Astrocyte (in vitro differentiated cells and primary cell): ENCODE measurements around the gene NFIA. TPM values are rescaled to one million over a fixed set of nuclear protein-coding genes. Genes with fewer than 3 reads are reported as not detected.

Experiments used
- DNase-seq: peaks from one replicate; pipeline ENCODE4 v3.0.0-alpha.2; 2010; ENCODE audit warnings: low read depth
- FAIRE-seq: peaks from 2 replicates; lab custom pipeline; 2011; peaks lifted over from hg19 to GRCh38; lab: Jason Lieb, UNC
- H2AFZ ChIP-seq: 2 replicates; pipeline ENCODE4 v1.6.0; 2012; ENCODE audit warnings: low read depth, low read length, inconsistent platforms
- H3K27ac ChIP-seq: 2 replicates; pipeline ENCODE4 v1.5.1; 2011; ENCODE audit warnings: low read depth, low read length, inconsistent platforms
- H3K27me3 ChIP-seq: 2 replicates; pipeline ENCODE4 v1.6.0; 2011; ENCODE audit warnings: low read length, inconsistent platforms; ENCODE audit not compliant: insufficient read depth
- H3K36me3 ChIP-seq: 2 replicates; pipeline ENCODE4 v1.5.1; 2011; ENCODE audit warnings: low read length, inconsistent platforms; ENCODE audit not compliant: insufficient read depth
- H3K4me1 ChIP-seq: 2 replicates; pipeline ENCODE4 v1.5.1; 2011; ENCODE audit warnings: low read length, inconsistent platforms; ENCODE audit not compliant: insufficient read depth
- H3K4me2 ChIP-seq: 2 replicates; pipeline ENCODE4 v1.6.0; 2012; ENCODE audit warnings: low read length, inconsistent platforms
- H3K4me3 ChIP-seq: 2 replicates; pipeline ENCODE4 v1.5.1; 2011; ENCODE audit warnings: low read depth, mild to moderate bottlenecking, low read length, inconsistent platforms; ENCODE audit not compliant: insufficient read depth
- H3K79me2 ChIP-seq: 2 replicates; pipeline ENCODE4 v1.6.0; 2012; ENCODE audit warnings: mild to moderate bottlenecking, low read length, inconsistent platforms; ENCODE audit not compliant: insufficient read depth
- H3K9ac ChIP-seq: 2 replicates; pipeline ENCODE4 v1.6.0; 2012; ENCODE audit warnings: mild to moderate bottlenecking, low read length, inconsistent platforms
- H3K9me3 ChIP-seq: 2 replicates; pipeline ENCODE4 v1.5.1; 2012; ENCODE audit warnings: low read depth, mild to moderate bottlenecking, low read length, inconsistent platforms; ENCODE audit not compliant: insufficient read depth
- H4K20me1 ChIP-seq: 2 replicates; pipeline ENCODE4 v1.6.0; 2012; ENCODE audit warnings: low read length, inconsistent platforms; ENCODE audit not compliant: insufficient read depth
- H3K27ac Mint-ChIP-seq: one replicate; pipeline ENCODE4 v1.8.0; 2021; ENCODE audit warnings: mild to moderate bottlenecking, mixed read lengths; ENCODE audit not compliant: unreplicated experiment
- H3K27me3 Mint-ChIP-seq: one replicate; pipeline ENCODE4 v1.8.0; 2021; ENCODE audit warnings: low read depth, mixed read lengths; ENCODE audit not compliant: unreplicated experiment
- H3K36me3 Mint-ChIP-seq: one replicate; pipeline ENCODE4 v1.8.0; 2021; ENCODE audit warnings: low read depth, mixed read lengths; ENCODE audit not compliant: unreplicated experiment
- H3K4me1 Mint-ChIP-seq: one replicate; pipeline ENCODE4 v1.8.0; 2021; ENCODE audit warnings: low read depth, mixed read lengths; ENCODE audit not compliant: unreplicated experiment
- H3K4me3 Mint-ChIP-seq: one replicate; pipeline ENCODE4 v1.8.0; 2021; ENCODE audit warnings: mild to moderate bottlenecking, moderate library complexity, mixed read lengths; ENCODE audit not compliant: unreplicated experiment
- H3K9me3 Mint-ChIP-seq: one replicate; pipeline ENCODE4 v1.8.0; 2021; ENCODE audit warnings: mild to moderate bottlenecking, mixed read lengths; ENCODE audit not compliant: unreplicated experiment
- CTCF ChIP-seq: IDR thresholded peaks from 2 replicates; pipeline ENCODE4 v1.5.1; 2011; ENCODE audit warnings: low read depth, mild to moderate bottlenecking, inconsistent platforms, low read length, moderate library complexity; ENCODE audit not compliant: insufficient read depth
- EZH2 ChIP-seq: IDR thresholded peaks from 2 replicates; pipeline ENCODE4 v1.6.1; 2012; ENCODE audit warnings: mild to moderate bottlenecking, low read length, inconsistent platforms; ENCODE audit not compliant: insufficient read depth
- total RNA-seq: library from RNA; stranded (reverse); gene quantifications from 2 replicates; pipeline ENCODE4 v1.2.1, GENCODE V29; 2021

NFIA gene
- total RNA-seq, 1 donor from 2014 or later = 4.6 TPM

- Histone ChIP-seq H3K4me2 (no peak overlapping the region), H3K27ac (no peak overlapping the region), H3K4me1 (no peaks in the 10 kb centered on the region), H4K20me1 (no peaks in the 10 kb centered on the region), H3K4me3 (no peak overlapping the region), H3K9ac (no peak overlapping the region), H3K27me3 (no peaks in the 10 kb centered on the region), H3K36me3 (no peaks in the 10 kb centered on the region), H3K9me3 (no peaks in the 10 kb centered on the region), H2AFZ (no peak overlapping the region), H3K79me2 (no peaks in the 10 kb centered on the region)
- Mint-ChIP-seq H3K4me3 (no peak overlapping the region), H3K4me1 (no peaks in the 10 kb centered on the region), H3K27ac (no peak overlapping the region), H3K36me3 (no peaks in the 10 kb centered on the region), H3K27me3 (peaks cover 38% of the 10 kb centered on the region), H3K9me3 (no peaks in the 10 kb centered on the region)
- DNase-seq (no peak), FAIRE-seq (no peak)
- no peak for TF ChIP-seq CTCF
- no peak for TF ChIP-seq EZH2
Observed at GRCh38 chr1:61201035-61201434, 118.7 kb downstream of the NFIA start.

GRCh38 chr1:61202854-61203598 is 120.7 kb downstream of the NFIA start:
- Mint-ChIP-seq H3K27me3 (peaks cover 35% of the 10 kb centered on the region), H3K9me3 (peaks cover 2% of the 10 kb centered on the region), H3K36me3 (no peaks in the 10 kb centered on the region), H3K27ac (no peak overlapping the region), H3K4me3 (no peak overlapping the region), H3K4me1 (no peaks in the 10 kb centered on the region)
- H3K4me1 ChIP-seq = no peaks in the 10 kb centered on the region
- no peaks in the 10 kb centered on the region for H3K79me2 ChIP-seq
- TF ChIP-seq CTCF (no peak), EZH2 (no peak)
- H2AFZ ChIP-seq = no peak overlapping the region
- no peaks in the 10 kb centered on the region for H3K9me3 ChIP-seq
- H3K4me2 ChIP-seq = peak overlapping the region; percentile 32
- H3K27me3 ChIP-seq = peaks cover under 1% of the 10 kb centered on the region
- H4K20me1 ChIP-seq = peaks cover 3% of the 10 kb centered on the region
- no peak overlapping the region for H3K27ac ChIP-seq
- H3K4me3 ChIP-seq = no peak overlapping the region
- FAIRE-seq (no peak), DNase-seq (no peak)
- H3K9ac ChIP-seq = no peak overlapping the region
- no peaks in the 10 kb centered on the region for H3K36me3 ChIP-seq

GRCh38 chr1:61204528-61204927 is 122.2 kb downstream of the NFIA start:
- Histone ChIP-seq H3K27ac (no peak overlapping the region), H3K36me3 (no peaks in the 10 kb centered on the region), H3K4me2 (no peak overlapping the region), H3K79me2 (no peaks in the 10 kb centered on the region), H3K27me3 (peaks cover 3% of the 10 kb centered on the region), H3K4me3 (no peak overlapping the region), H2AFZ (no peak overlapping the region), H3K4me1 (no peaks in the 10 kb centered on the region), H4K20me1 (peaks cover 3% of the 10 kb centered on the region), H3K9me3 (no peaks in the 10 kb centered on the region), H3K9ac (no peak overlapping the region)
- no peak overlapping the region for H3K27ac Mint-ChIP-seq
- no peak for TF ChIP-seq CTCF
- TF ChIP-seq EZH2 = no peak
- FAIRE-seq = no peak
- no peak overlapping the region for H3K4me3 Mint-ChIP-seq
- H3K27me3 Mint-ChIP-seq = peaks cover 21% of the 10 kb centered on the region
- no peaks in the 10 kb centered on the region for H3K36me3 Mint-ChIP-seq
- no peak for DNase-seq
- peaks cover 2% of the 10 kb centered on the region for H3K9me3 Mint-ChIP-seq
- H3K4me1 Mint-ChIP-seq = no peaks in the 10 kb centered on the region
